ENCODE data around the gene ADAD2. TPM values are rescaled to one million over a fixed set of nuclear protein-coding genes. Genes with fewer than 3 reads are reported as not detected.

Gene ADAD2
- total and polyA plus RNA-seq, 11 donors: 0.21 to 1.3 (median 0.58) TPM; not detected in 3

DNA sequence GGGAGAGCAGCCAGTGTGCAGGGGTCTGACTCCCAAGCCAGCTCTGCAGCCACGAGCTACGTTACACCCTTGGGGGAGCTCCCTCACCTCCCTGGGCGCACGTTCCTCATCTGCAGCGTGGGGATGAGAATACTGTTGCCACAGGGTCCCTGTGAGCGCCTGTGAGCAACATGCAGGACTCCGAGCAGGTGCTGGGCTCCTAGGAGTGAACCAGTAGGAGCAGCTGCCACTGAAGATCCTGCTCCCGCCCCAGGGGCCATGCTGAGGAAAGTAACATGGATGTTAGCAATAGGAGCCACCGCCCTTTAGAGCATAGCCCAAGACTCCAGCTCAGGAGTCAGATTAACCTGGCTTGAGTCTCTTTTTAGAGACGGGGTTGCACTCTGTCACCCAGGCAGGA is 29.9 kb upstream of the ADAD2 start:
- no peaks in the 10 kb centered on the region for H3K9me3 ChIP-seq
- H3K4me1 ChIP-seq: no peaks in the 10 kb centered on the region
- H3K27me3 ChIP-seq: peaks cover 0 to 19% (median 4%) of the 10 kb centered on the region in 9 donors
- TF ChIP-seq, protein P1, sequence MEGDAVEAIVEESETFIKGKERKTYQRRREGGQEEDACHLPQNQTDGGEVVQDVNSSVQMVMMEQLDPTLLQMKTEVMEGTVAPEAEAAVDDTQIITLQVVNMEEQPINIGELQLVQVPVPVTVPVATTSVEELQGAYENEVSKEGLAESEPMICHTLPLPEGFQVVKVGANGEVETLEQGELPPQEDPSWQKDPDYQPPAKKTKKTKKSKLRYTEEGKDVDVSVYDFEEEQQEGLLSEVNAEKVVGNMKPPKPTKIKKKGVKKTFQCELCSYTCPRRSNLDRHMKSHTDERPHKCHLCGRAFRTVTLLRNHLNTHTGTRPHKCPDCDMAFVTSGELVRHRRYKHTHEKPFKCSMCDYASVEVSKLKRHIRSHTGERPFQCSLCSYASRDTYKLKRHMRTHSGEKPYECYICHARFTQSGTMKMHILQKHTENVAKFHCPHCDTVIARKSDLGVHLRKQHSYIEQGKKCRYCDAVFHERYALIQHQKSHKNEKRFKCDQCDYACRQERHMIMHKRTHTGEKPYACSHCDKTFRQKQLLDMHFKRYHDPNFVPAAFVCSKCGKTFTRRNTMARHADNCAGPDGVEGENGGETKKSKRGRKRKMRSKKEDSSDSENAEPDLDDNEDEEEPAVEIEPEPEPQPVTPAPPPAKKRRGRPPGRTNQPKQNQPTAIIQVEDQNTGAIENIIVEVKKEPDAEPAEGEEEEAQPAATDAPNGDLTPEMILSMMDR (IDR thresholded peaks at IDR 0.05): no peak
- no peak for TF ChIP-seq POLR2A (IDR thresholded peaks at IDR 0.05)
- DNase-seq: no peak
- WGBS, 4 donors: 81 to 85% (median 82%) methylated on average over 10 of the region's 10 CpGs
- H3K36me3 ChIP-seq: no peaks in the 10 kb centered on the region
- intact Hi-C loops (cut with DNase I): no loop called here
- ATAC-seq: no peak
- no peak overlapping the region for H3K4me3 ChIP-seq
- no peak overlapping the region for H3K27ac ChIP-seq

DNA sequence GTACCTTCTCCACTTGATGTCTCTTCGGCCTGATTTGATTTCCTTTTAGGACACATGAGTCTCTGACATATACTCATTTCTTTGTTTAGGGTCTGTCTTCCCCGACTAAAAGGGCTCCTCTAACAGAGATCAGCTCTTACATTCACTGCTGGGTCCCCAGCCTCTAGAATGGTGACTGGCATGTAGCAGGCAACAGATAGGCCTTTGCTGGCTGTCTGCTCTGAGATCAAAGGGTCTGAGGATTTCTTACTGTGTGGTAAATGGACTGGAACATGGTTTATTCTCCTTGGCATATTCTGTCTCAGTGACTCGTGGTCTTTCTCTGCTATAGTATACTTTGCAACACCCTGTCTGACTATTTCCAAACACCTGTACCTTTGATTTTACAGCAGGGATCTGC is 29.2 kb upstream of the ADAD2 start:
- Histone ChIP-seq H3K4me3 (no peak overlapping the region), H3K36me3 (no peaks in the 10 kb centered on the region), H3K27me3 (peaks cover 0 to 19% (median 4%) of the 10 kb centered on the region in 9 donors), H3K4me1 (no peaks in the 10 kb centered on the region), H3K9me3 (no peaks in the 10 kb centered on the region), H3K27ac (no peak overlapping the region)
- ATAC-seq (no peak), DNase-seq (no peak)
- TF ChIP-seq, protein P1 (IDR thresholded peaks at IDR 0.05): no peak
- no peak for TF ChIP-seq POLR2A (IDR thresholded peaks at IDR 0.05)
- whole genome bisulfite sequencing, 4 donors: 70 to 82% (median 72%) methylated on average over 3 of the region's 3 CpGs
- intact Hi-C loops (cut with DNase I): no loop called here

DNA sequence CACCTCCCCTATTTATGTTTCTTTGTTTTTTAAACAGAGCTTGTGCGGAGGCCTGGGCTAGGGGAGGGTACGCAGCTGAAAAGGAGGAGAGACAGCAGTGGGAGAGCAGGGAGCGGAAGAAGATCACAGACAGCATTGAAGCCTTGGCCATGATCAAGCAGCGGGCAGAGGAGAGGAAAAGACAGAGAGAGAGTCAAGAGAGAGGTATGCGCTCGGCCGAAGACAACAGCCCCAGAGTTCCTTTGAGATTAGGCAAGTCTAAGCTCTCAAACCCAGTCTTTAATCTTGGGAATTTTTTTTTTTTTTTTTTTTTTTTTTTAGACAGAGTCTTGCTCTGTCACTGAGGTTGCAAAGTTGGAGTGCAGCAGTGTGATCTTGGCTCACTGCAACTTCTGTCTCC is 25.2 kb upstream of the ADAD2 start:
- Histone ChIP-seq H3K36me3 (no peaks in the 10 kb centered on the region), H3K4me3 (no peak overlapping the region), H3K27ac (no peak overlapping the region), H3K9me3 (no peaks in the 10 kb centered on the region), H3K27me3 (peaks cover 0 to 6% (median 0%) of the 10 kb centered on the region in 9 donors), H3K4me1 (no peaks in the 10 kb centered on the region)
- DNase-seq (no peak), ATAC-seq (no peak)
- TF ChIP-seq, protein P1 (IDR thresholded peaks at IDR 0.05): no peak
- no peak for TF ChIP-seq POLR2A (IDR thresholded peaks at IDR 0.05)
- intact Hi-C loops (cut with DNase I): no loop called here
- WGBS, 4 donors: 80 to 89% (median 83%) methylated on average over 7 of the region's 7 CpGs

DNA sequence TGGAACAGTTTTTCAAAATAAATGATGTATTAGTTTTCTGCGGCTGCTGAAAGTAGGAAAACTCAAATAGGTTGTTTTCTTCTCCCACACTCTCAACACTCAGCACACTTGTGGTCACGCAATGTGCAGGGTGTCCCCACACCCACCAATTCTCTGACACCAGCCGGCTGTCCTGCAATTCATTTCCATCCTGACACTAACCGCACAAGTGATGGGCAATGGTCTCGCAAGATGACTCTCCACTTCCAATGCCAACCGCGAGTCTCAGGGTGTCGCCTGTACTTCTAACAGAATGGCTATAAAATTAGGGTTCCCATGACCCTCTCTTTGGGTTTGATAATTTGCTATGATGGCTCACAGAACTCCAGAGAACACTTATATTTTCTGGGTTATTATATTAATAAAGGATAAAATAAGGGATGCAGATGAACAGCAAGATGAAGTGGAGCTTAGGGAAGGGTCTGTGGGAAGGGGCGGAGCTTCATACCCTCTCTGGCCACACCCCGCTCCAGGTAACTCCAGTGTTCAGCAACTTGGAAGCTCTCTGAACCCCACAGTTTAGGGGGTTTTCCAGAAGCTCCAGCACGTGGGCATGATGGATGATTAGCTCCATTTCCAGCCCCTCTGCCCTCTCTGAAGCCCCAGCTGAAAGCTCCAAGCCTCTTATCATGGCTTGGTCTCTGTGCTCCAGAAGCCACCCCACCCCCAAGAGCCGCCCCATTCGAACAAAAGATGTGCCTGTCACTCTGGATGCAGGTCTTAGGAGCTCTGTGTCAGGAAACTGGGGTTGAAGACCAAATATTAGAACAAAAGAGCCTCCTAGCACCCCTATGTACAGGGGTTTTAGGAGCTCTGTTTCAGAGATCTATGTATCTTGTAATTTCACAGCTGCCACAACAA is 23.9 kb upstream of the ADAD2 start:
- Histone ChIP-seq H3K27ac (no peak overlapping the region), H3K4me3 (no peak overlapping the region), H3K27me3 (peaks cover 0 to 5% (median 0%) of the 10 kb centered on the region in 9 donors), H3K36me3 (no peaks in the 10 kb centered on the region), H3K4me1 (peaks cover 0 to 3% (median 0%) of the 10 kb centered on the region in 12 donors), H3K9me3 (no peaks in the 10 kb centered on the region)
- TF ChIP-seq, protein P1 (IDR thresholded peaks at IDR 0.05): no peak
- TF ChIP-seq POLR2A (IDR thresholded peaks at IDR 0.05): no peak
- DNase-seq: no peak
- intact Hi-C loops (cut with DNase I): no loop called here
- ATAC-seq: no peak
- WGBS, 4 donors: 79 to 87% (median 83%) methylated on average over 13 of the region's 13 CpGs

All from heart left ventricle (tissue), 16 donors.